ENCODE results near the gene MYH10.

The MYH10 gene

GRCh38 chr17:8479431-8479947 is 151.0 kb downstream of the MYH10 start:
- no peak for DNase-seq (ENCODE audit: low spot score)
- no peak for TF ChIP-seq CTCF (IDR thresholded peaks at IDR 0.05; ENCODE audit: extremely low read depth, insufficient read depth, missing control alignments)
- in situ Hi-C loops (cut with MboI; ENCODE audit: low pct_unique_long_range_greater_than_20kb, low sequenced_read_pairs, unreplicated experiment), result no loop called here

- in situ Hi-C loops (cut with MboI; ENCODE audit: low pct_unique_long_range_greater_than_20kb, low sequenced_read_pairs, unreplicated experiment), result no loop called here
- DNase-seq (ENCODE audit: low spot score), result no peak
- TF ChIP-seq CTCF (IDR thresholded peaks at IDR 0.05; ENCODE audit: extremely low read depth, insufficient read depth, missing control alignments), result no peak
Observed at GRCh38 chr17:8477715-8478441, 152.6 kb downstream of the MYH10 start.

- TF ChIP-seq CTCF (IDR thresholded peaks at IDR 0.05; ENCODE audit: extremely low read depth, insufficient read depth, missing control alignments), result no peak
- in situ Hi-C loops (cut with MboI; ENCODE audit: low pct_unique_long_range_greater_than_20kb, low sequenced_read_pairs, unreplicated experiment), result no loop called here
- no peak for DNase-seq (ENCODE audit: low spot score)
Observed at GRCh38 chr17:8477171-8477570, 153.4 kb downstream of the MYH10 start.

GRCh38 chr17:8476741-8477140 is 153.8 kb downstream of the MYH10 start:
- TF ChIP-seq CTCF (IDR thresholded peaks at IDR 0.05; ENCODE audit: extremely low read depth, insufficient read depth, missing control alignments), result no peak
- DNase-seq (ENCODE audit: low spot score), result no peak
- in situ Hi-C loops (cut with MboI; ENCODE audit: low pct_unique_long_range_greater_than_20kb, low sequenced_read_pairs, unreplicated experiment), result no loop called here

GRCh38 chr17:8475781-8476180 is 154.7 kb downstream of the MYH10 start:
- no peak for TF ChIP-seq CTCF (IDR thresholded peaks at IDR 0.05; ENCODE audit: extremely low read depth, insufficient read depth, missing control alignments)
- no peak for DNase-seq (ENCODE audit: low spot score)
- in situ Hi-C loops (cut with MboI; ENCODE audit: low pct_unique_long_range_greater_than_20kb, low sequenced_read_pairs, unreplicated experiment), result no loop called here

GRCh38 chr17:8475227-8475626 is 155.3 kb downstream of the MYH10 start:
- TF ChIP-seq CTCF (IDR thresholded peaks at IDR 0.05; ENCODE audit: extremely low read depth, insufficient read depth, missing control alignments), result no peak
- in situ Hi-C loops (cut with MboI; ENCODE audit: low pct_unique_long_range_greater_than_20kb, low sequenced_read_pairs, unreplicated experiment), result no loop called here
- DNase-seq (ENCODE audit: low spot score), result no peak

Measured in GM13977 (cell line).